GM12878 (cell line): ENCODE data around the gene RFX3. TPM values are rescaled to one million over a fixed set of nuclear protein-coding genes. Genes with fewer than 3 reads are reported as not detected.

Experiments used
- ATAC-seq: fragments of 200-7000 bp; cut with Tn5 transposase; 3 replicates; pipeline ENCODE4 v1.9.1; 2020; ENCODE audit warnings: mild to moderate bottlenecking, moderate library complexity
- BruUV-seq: library from RNA; stranded (reverse); fragments of 400-500 nt; replicated peaks from 2 replicates; lab custom pipeline; 2021; lab: Mats Ljungman, UMichigan
- CTCF ChIA-PET: fragments of 300-600 bp; sonication (Branson Sonifier 250); formaldehyde crosslinking; extraction: SDS; loops from one replicate; lab custom pipeline; 2021; ENCODE audit warnings: inconsistent platforms; lab: Yijun Ruan, JAX
- POLR2A ChIA-PET: fragments of 350-600 bp; formaldehyde crosslinking; extraction: SDS; loops from one replicate; lab custom pipeline; 2021; ENCODE audit warnings: inconsistent platforms; lab: Charles Lee
- RAD21 ChIA-PET: fragments of 300-600 bp; sonication (Branson Sonifier 250); formaldehyde crosslinking; loops from one replicate; lab custom pipeline; 2023; ENCODE audit warnings: antibody characterized with exemption; ENCODE audit not compliant: unreplicated experiment; lab: Charles Lee
- SMC1A ChIA-PET: fragments of 300-600 bp; sonication (Branson Sonifier 250); formaldehyde crosslinking; loops from one replicate; lab custom pipeline; 2023; ENCODE audit not compliant: unreplicated experiment, uncharacterized antibody; lab: Charles Lee
- DNase-seq: peaks from one replicate; pipeline ENCODE4 v3.0.0-alpha.2; 2011; ENCODE audit warnings: low read depth, low spot score
- FAIRE-seq: peaks from 3 replicates; lab custom pipeline; 2011; peaks lifted over from hg19 to GRCh38; lab: Jason Lieb, UNC
- H2AFZ ChIP-seq: 2 replicates; pipeline ENCODE4 v1.6.0; 2011; ENCODE audit warnings: low read depth, low read length, control low read depth; ENCODE audit not compliant: control insufficient read depth
- H3K27ac ChIP-seq: 2 replicates; pipeline ENCODE4 v1.5.1; 2011; ENCODE audit warnings: control low read depth; ENCODE audit not compliant: control insufficient read depth, insufficient read depth
- H3K27me3 ChIP-seq, 2 experiments: replicated peaks in 1 of 2; 2 replicates each; pipeline versions ENCODE4 v1.6.0 to v1.6.1; 2011; ENCODE audit warnings: low read length in 1 of 2; ENCODE audit not compliant: control insufficient read depth in 2 of 2, insufficient read depth in 2 of 2
- H3K36me3 ChIP-seq, 2 experiments: 2 replicates each; pipeline ENCODE4 v1.5.1; 2011; ENCODE audit warnings: low read length in 1 of 2; ENCODE audit not compliant: control insufficient read depth in 2 of 2, insufficient read depth in 2 of 2
- H3K4me1 ChIP-seq: 2 replicates; pipeline ENCODE4 v1.6.1; 2011; ENCODE audit warnings: mild to moderate bottlenecking, low read length, moderate library complexity, mixed read lengths; ENCODE audit not compliant: control insufficient read depth, insufficient read depth
- H3K4me2 ChIP-seq: 2 replicates; pipeline ENCODE4 v1.6.0; 2011; ENCODE audit warnings: control low read depth; ENCODE audit not compliant: control insufficient read depth, insufficient read depth
- H3K4me3 ChIP-seq: fragments of 200-600 bp; sonication (generic); 2 replicates; pipeline ENCODE4 v1.5.1; 2016
- H3K79me2 ChIP-seq: 2 replicates; pipeline ENCODE4 v1.6.0; 2011; ENCODE audit warnings: low read length; ENCODE audit not compliant: control insufficient read depth, insufficient read depth
- H3K9ac ChIP-seq: 2 replicates; pipeline ENCODE4 v1.8.0; 2011; ENCODE audit warnings: low read length, control low read depth, mixed read lengths; ENCODE audit not compliant: control insufficient read depth, insufficient read depth
- H3K9me3 ChIP-seq: replicated peaks from 3 replicates; pipeline ENCODE4 v1.5.1; 2011; ENCODE audit warnings: mild to moderate bottlenecking, low read length; ENCODE audit not compliant: control insufficient read depth, insufficient read depth
- H4K20me1 ChIP-seq: 2 replicates; pipeline ENCODE4 v1.6.0; 2011; ENCODE audit not compliant: control insufficient read depth, insufficient read depth
- GABPA ChIP-seq: IDR thresholded peaks from 2 replicates; pipeline ENCODE4 v1.6.1; 2014; ENCODE audit warnings: antibody characterized with exemption, low read depth, mild to moderate bottlenecking, inconsistent platforms
- HCFC1 ChIP-seq: fragments of 150-350 bp; IDR thresholded peaks from 2 replicates; pipeline ENCODE4 v1.6.1; 2014; ENCODE audit warnings: low read length
- HSF1 ChIP-seq: fragments of 150-350 bp; IDR thresholded peaks from 2 replicates; pipeline ENCODE4 v1.6.1; 2014; ENCODE audit warnings: mild to moderate bottlenecking, low read depth, low read length
- IRF4 ChIP-seq: IDR thresholded peaks from 2 replicates; pipeline ENCODE4 v1.6.1; 2011; ENCODE audit warnings: low read depth, low read length
- JUNB ChIP-seq: IDR thresholded peaks from 2 replicates; pipeline ENCODE4 v1.6.1; 2016; ENCODE audit warnings: antibody characterized with exemption, mild to moderate bottlenecking
- POLR2AphosphoS2 ChIP-seq: IDR thresholded peaks from 2 replicates; pipeline ENCODE4 v1.6.1; 2011; ENCODE audit warnings: low read depth, mild to moderate bottlenecking, low read length, improper control_type of control experiment, moderate library complexity
- RCOR1 ChIP-seq: conservative IDR thresholded peaks from 2 replicates; pipeline ENCODE4 v1.6.1; 2012; ENCODE audit warnings: low read depth, low read length, improper control_type of control experiment
- TAF1 ChIP-seq: IDR thresholded peaks from 2 replicates; pipeline ENCODE4 v1.6.1; 2011; ENCODE audit warnings: mild to moderate bottlenecking, low read depth, low read length, borderline replicate concordance
- YBX1 ChIP-seq: fragments of 450-650 bp; IDR thresholded peaks from 2 replicates; pipeline ENCODE4 v1.6.1; 2016; ENCODE audit warnings: antibody characterized with exemption
- ZBTB40 ChIP-seq: fragments of 450-650 bp; IDR thresholded peaks from 2 replicates; pipeline ENCODE4 v1.6.1; 2016; ENCODE audit warnings: mild to moderate bottlenecking, moderate library complexity, borderline replicate concordance
- ZNF217 ChIP-seq: fragments of 450-650 bp; IDR thresholded peaks from 2 replicates; pipeline ENCODE4 v1.6.1; 2017; ENCODE audit warnings: antibody characterized with exemption, mild to moderate bottlenecking
- ZNF24 ChIP-seq: fragments of 450-650 bp; IDR thresholded peaks from 2 replicates; pipeline ENCODE4 v1.6.1; 2017; ENCODE audit warnings: antibody characterized with exemption, mild to moderate bottlenecking
- WGBS: methylation state at CpG from one replicate; pipeline ENCODE4 v1.1.6; 2016; ENCODE audit warnings: low lambda C conversion rate; ENCODE audit not compliant: insufficient replicate concordance, insufficient coverage; ENCODE audit errors: missing lambda C conversion rate; 5-methylcytosine and 5-hydroxymethylcytosine counted together
- in situ Hi-C: fragments of 300-500 bp; cut with MboI; formaldehyde crosslinking; loops from 9 replicates; pipeline ENCODE4 v1.14.3; 2018; ENCODE audit warnings: mixed read lengths
- intact Hi-C: fragments of 100-400 bp; cut with micrococcal nuclease; formaldehyde crosslinking; loops from one replicate; pipeline ENCODE4 v1.14.2; 2022; ENCODE audit not compliant: unreplicated experiment
- polyA plus RNA-seq, 11 experiments: library from polyadenylated mRNA; depleted of rRNA in 4 of 11; unstranded in 6 of 11; stranded (reverse) in 5 of 11; fragments of >200 nt; fragmentation: Nextera tagmentation in 4 of 11; fragmentation: Illumina TruSeq in 1 of 11; extraction: Ambion mirVana in 4 of 11; extraction: Trizol in 1 of 11; gene quantifications; 1 replicate in 1 of 11; 2 replicates in 10 of 11; pipeline versions ENCODE4 v1.2.1 to v1.2.3, GENCODE V29; 2011 to 2016; ENCODE audit warnings: inconsistent platforms in 2 of 11, missing spikeins in 2 of 11, low read depth in 1 of 11
- total RNA-seq, 4 experiments: library from RNA; depleted of rRNA in 3 of 4; stranded (reverse); fragments of >200 nt in 3 of 4; fragmentation: Illumina TruSeq in 1 of 4; extraction: Trizol in 1 of 4; gene quantifications; 2 replicates each; pipeline versions ENCODE4 v1.2.1 to v1.2.3, GENCODE V29; 2013 to 2021
- TF ChIP-seq, protein P1 (sequence below): IDR thresholded peaks from 2 replicates; pipeline ENCODE4 v1.6.1; 2011; ENCODE audit warnings: low read depth, low read length, improper control_type of control experiment, borderline replicate concordance
- TF ChIP-seq, protein P2 (sequence below), 3 experiments: IDR thresholded peaks in 2 of 3; conservative IDR thresholded peaks in 1 of 3; 2 replicates each; pipeline ENCODE4 v1.5.1; 2011; ENCODE audit warnings: low read depth in 3 of 3, low read length in 3 of 3, mild to moderate bottlenecking in 3 of 3, control low read depth in 2 of 3, moderate library complexity in 2 of 3, inconsistent platforms in 1 of 3, mixed read lengths in 1 of 3; ENCODE audit not compliant: control insufficient read depth in 2 of 3, insufficient read depth in 1 of 3; ENCODE audit errors: extremely low read depth in 1 of 3

Gene RFX3
- total and polyA plus RNA-seq, 10 of the 15 experiments (the other 5 are each of a cell fraction or from before 2014, with no cell fraction given) = 1.2 to 26.4 (median 6.7) TPM

GRCh38 chr9:3243683-3244082 is 282.1 kb downstream of the RFX3 start:
- RAD21 ChIA-PET = interaction anchor here (3.5 kb wide), 1 partner anchor 197 kb away, joined by 118 read pairs; no protein-coding TSS in a partner anchor
- in situ Hi-C loops = no loop called here
- DNase-seq = no peak
- TF ChIP-seq GABPA (no peak), IRF4 (no peak), ZNF217 (no peak), POLR2AphosphoS2 (no peak), RCOR1 (no peak), HSF1 (no peak), HCFC1 (no peak), YBX1 (no peak), JUNB (no peak), ZBTB40 (no peak), ZNF24 (no peak), TAF1 (no peak)
- TF ChIP-seq, protein P1, sequence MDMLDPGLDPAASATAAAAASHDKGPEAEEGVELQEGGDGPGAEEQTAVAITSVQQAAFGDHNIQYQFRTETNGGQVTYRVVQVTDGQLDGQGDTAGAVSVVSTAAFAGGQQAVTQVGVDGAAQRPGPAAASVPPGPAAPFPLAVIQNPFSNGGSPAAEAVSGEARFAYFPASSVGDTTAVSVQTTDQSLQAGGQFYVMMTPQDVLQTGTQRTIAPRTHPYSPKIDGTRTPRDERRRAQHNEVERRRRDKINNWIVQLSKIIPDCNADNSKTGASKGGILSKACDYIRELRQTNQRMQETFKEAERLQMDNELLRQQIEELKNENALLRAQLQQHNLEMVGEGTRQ = no peak
- TF ChIP-seq, protein P2, sequence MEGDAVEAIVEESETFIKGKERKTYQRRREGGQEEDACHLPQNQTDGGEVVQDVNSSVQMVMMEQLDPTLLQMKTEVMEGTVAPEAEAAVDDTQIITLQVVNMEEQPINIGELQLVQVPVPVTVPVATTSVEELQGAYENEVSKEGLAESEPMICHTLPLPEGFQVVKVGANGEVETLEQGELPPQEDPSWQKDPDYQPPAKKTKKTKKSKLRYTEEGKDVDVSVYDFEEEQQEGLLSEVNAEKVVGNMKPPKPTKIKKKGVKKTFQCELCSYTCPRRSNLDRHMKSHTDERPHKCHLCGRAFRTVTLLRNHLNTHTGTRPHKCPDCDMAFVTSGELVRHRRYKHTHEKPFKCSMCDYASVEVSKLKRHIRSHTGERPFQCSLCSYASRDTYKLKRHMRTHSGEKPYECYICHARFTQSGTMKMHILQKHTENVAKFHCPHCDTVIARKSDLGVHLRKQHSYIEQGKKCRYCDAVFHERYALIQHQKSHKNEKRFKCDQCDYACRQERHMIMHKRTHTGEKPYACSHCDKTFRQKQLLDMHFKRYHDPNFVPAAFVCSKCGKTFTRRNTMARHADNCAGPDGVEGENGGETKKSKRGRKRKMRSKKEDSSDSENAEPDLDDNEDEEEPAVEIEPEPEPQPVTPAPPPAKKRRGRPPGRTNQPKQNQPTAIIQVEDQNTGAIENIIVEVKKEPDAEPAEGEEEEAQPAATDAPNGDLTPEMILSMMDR (IDR thresholded peaks at IDR 0.05 in 2 of 3, conservative IDR thresholded peaks at IDR 0.05 in 1 of 3; ENCODE audit: control insufficient read depth in 2 of 3, extremely low read depth in 1 of 3, insufficient read depth in 1 of 3, low read depth in 3 of 3, low read length in 3 of 3) = no peak

More at GRCh38 chr9:3243683-3244082, 282.1 kb downstream of the RFX3 start:
- H3K4me3 ChIP-seq = no peak overlapping the region
- no peaks in the 10 kb centered on the region for H3K27me3 ChIP-seq
- H3K27ac ChIP-seq = no peak overlapping the region
- H3K9me3 ChIP-seq = no peaks in the 10 kb centered on the region; the same call in 2 of the 3 replicates
- H3K4me1 ChIP-seq = peaks cover 11% of the 10 kb centered on the region; the same call in 1 of the 2 replicates
- intact Hi-C loops = loop anchor here (5.0 to 10.0 kb wide), 4 partner anchors 89 to 401 kb away; partner anchors contain the start of gene RFX3
- no peaks in the 10 kb centered on the region for H4K20me1 ChIP-seq
- H3K4me2 ChIP-seq = no peak overlapping the region
- POLR2A ChIA-PET = no interaction called here
- FAIRE-seq = no peak
- SMC1A ChIA-PET = interaction anchor here (1.3 to 6.0 kb wide), 5 partner anchors 41 to 235 kb away, joined by 3 to 136 read pairs (median 4); no protein-coding TSS in a partner anchor
- CTCF ChIA-PET = interaction anchor here (0.6 to 8.2 kb wide), 4 partner anchors 65 to 984 kb away, joined by 3 to 305 read pairs (median 3); no protein-coding TSS in a partner anchor
- no peak overlapping the region for H3K9ac ChIP-seq
- WGBS = 99% methylated on average over 4 of the region's 4 CpGs
- H2AFZ ChIP-seq = no peak overlapping the region
- no peak for ATAC-seq
- peaks cover 0 to 3% of the 10 kb centered on the region in 2 experiments; a peak in 1 of 4 replicates for H3K36me3 ChIP-seq
- H3K79me2 ChIP-seq = no peaks in the 10 kb centered on the region
- BruUV-seq = no TSS peak
